Ascending aorta (tissue), 2 donors: ENCODE results near the gene MRC2. TPM values are rescaled to one million over a fixed set of nuclear protein-coding genes. Genes with fewer than 3 reads are reported as not detected.

Source experiments
- DNase-seq, 2 donors: peaks; one replicate each; pipeline ENCODE4 v3.0.0-alpha.2; 2019; ENCODE audit warnings: low spot score in 2 of 2
- H3K27ac ChIP-seq, 2 donors: fragments of 200-600 bp; sonication (generic); one replicate each; pipeline ENCODE4 v1.5.1; 2016 to 2017; ENCODE audit warnings: mild to moderate bottlenecking in 1 of 2
- H3K27me3 ChIP-seq: fragments of 200-600 bp; sonication (generic); one replicate; pipeline ENCODE4 v1.5.1; 2017
- H3K36me3 ChIP-seq, 2 donors: fragments of 200-600 bp; sonication (generic); one replicate each; pipeline ENCODE4 v1.5.1; 2016
- H3K4me1 ChIP-seq, 2 donors: fragments of 200-600 bp; sonication (generic); one replicate each; pipeline ENCODE4 v1.5.1; 2016 to 2017; ENCODE audit warnings: mild to moderate bottlenecking in 1 of 2
- H3K4me3 ChIP-seq, 2 donors: fragments of 200-600 bp; sonication (generic); one replicate each; pipeline ENCODE4 v1.5.1; 2016 to 2017; ENCODE audit warnings: mild to moderate bottlenecking in 1 of 2
- H3K9me3 ChIP-seq, 2 donors: fragments of 200-600 bp; sonication (generic); one replicate each; pipeline ENCODE4 v1.5.1; 2016
- CTCF ChIP-seq, 3 experiments: fragments of 200-600 bp in 2 of 3; fragments of 450-650 bp in 1 of 3; sonication (generic) in 2 of 3; IDR thresholded peaks; one replicate each; pipeline ENCODE4 v1.5.1; 2016 to 2019; ENCODE audit warnings: antibody characterized with exemption in 3 of 3, mild to moderate bottlenecking in 1 of 3, moderate library complexity in 1 of 3
- intact Hi-C: fragments of 100-400 bp; cut with DNase I; formaldehyde crosslinking; loops from one replicate; pipeline ENCODE4 v1.15.1; 2023
- total RNA-seq: library from RNA; depleted of rRNA; stranded (reverse); fragments of >200 nt; gene quantifications from one replicate; pipeline ENCODE4 v1.1.0, GENCODE V29; 2016

Gene MRC2
- total RNA-seq, 1 donor from 2014 or later: 147 TPM

GRCh38 chr17:62596662-62597061, 30.8 kb upstream of the MRC2 start:
- Histone ChIP-seq H3K36me3 (peaks cover 25 to 49% of the 10 kb centered on the region in 2 donors), H3K4me3 (no peak overlapping the region), H3K4me1 (no peaks in the 10 kb centered on the region), H3K27ac (no peak overlapping the region), H3K27me3 (no peaks in the 10 kb centered on the region), H3K9me3 (no peaks in the 10 kb centered on the region)
- no peak for DNase-seq
- intact Hi-C loops: no loop called here
- no peak for TF ChIP-seq CTCF (IDR thresholded peaks at IDR 0.05)

GRCh38 chr17:62597150-62597549, 30.3 kb upstream of the MRC2 start:
- peaks cover 25 to 49% of the 10 kb centered on the region in 2 donors for H3K36me3 ChIP-seq
- no peaks in the 10 kb centered on the region for H3K4me1 ChIP-seq
- no peaks in the 10 kb centered on the region for H3K9me3 ChIP-seq
- no peak overlapping the region for H3K27ac ChIP-seq
- intact Hi-C loops: no loop called here
- DNase-seq: no peak
- TF ChIP-seq CTCF (IDR thresholded peaks at IDR 0.05): no peak
- no peak overlapping the region for H3K4me3 ChIP-seq
- H3K27me3 ChIP-seq: no peaks in the 10 kb centered on the region

GRCh38 chr17:62597920-62598319, 29.6 kb upstream of the MRC2 start:
- TF ChIP-seq CTCF (IDR thresholded peaks at IDR 0.05): no peak
- H3K36me3 ChIP-seq: peaks cover 25 to 51% of the 10 kb centered on the region in 2 donors
- no peaks in the 10 kb centered on the region for H3K27me3 ChIP-seq
- no peak for DNase-seq
- no peaks in the 10 kb centered on the region for H3K4me1 ChIP-seq
- intact Hi-C loops: no loop called here
- H3K9me3 ChIP-seq: no peaks in the 10 kb centered on the region
- no peak overlapping the region for H3K27ac ChIP-seq
- no peak overlapping the region for H3K4me3 ChIP-seq

GRCh38 chr17:62599964-62600657, 27.4 kb upstream of the MRC2 start:
- H3K27me3 ChIP-seq: no peaks in the 10 kb centered on the region
- peaks cover 18 to 52% of the 10 kb centered on the region in 2 donors for H3K36me3 ChIP-seq
- H3K27ac ChIP-seq: no peak overlapping the region
- TF ChIP-seq CTCF (IDR thresholded peaks at IDR 0.05): no peak
- intact Hi-C loops: no loop called here
- no peak for DNase-seq
- H3K4me3 ChIP-seq: no peak overlapping the region
- H3K9me3 ChIP-seq: no peaks in the 10 kb centered on the region
- no peaks in the 10 kb centered on the region for H3K4me1 ChIP-seq

- Histone ChIP-seq H3K9me3 (no peaks in the 10 kb centered on the region), H3K4me3 (no peak overlapping the region), H3K4me1 (no peaks in the 10 kb centered on the region), H3K36me3 (peaks cover 12 to 48% of the 10 kb centered on the region in 2 donors), H3K27ac (no peak overlapping the region), H3K27me3 (no peaks in the 10 kb centered on the region)
- intact Hi-C loops: no loop called here
- no peak for DNase-seq
- no peak for TF ChIP-seq CTCF (IDR thresholded peaks at IDR 0.05)
These were observed 26.7 kb upstream of the MRC2 start for GRCh38 chr17:62600805-62601204.
